ENCODE measurements around the gene PRR14.

GRCh38 chr16:30622455-30623032, 28.2 kb upstream of the PRR14 start:
- no peak for TF ChIP-seq EZH2phosphoT487 (IDR thresholded peaks at IDR 0.05; ENCODE audit: insufficient read depth, low read depth)
- TF ChIP-seq EZH2 (IDR thresholded peaks at IDR 0.05; ENCODE audit: insufficient read depth, poor library complexity, severe bottlenecking): no peak
